PFSK-1 (cell line): ENCODE data around the gene CREB3L1.

Experiments
- POLR2AphosphoS5 ChIP-seq: IDR thresholded peaks from 2 replicates; pipeline ENCODE4 v1.6.1; 2012; ENCODE audit warnings: low read depth, mild to moderate bottlenecking, control low read depth, low read length, moderate library complexity
- TAF1 ChIP-seq: IDR thresholded peaks from 2 replicates; pipeline ENCODE4 v1.6.1; 2012; ENCODE audit warnings: low read length, control low read depth, borderline replicate concordance; ENCODE audit not compliant: insufficient read depth
- TF ChIP-seq, protein P1 (sequence below), 2 experiments: IDR thresholded peaks; 2 replicates each; pipeline versions ENCODE4 v1.6.1 to v1.8.0; 2011 to 2012; ENCODE audit warnings: low read depth in 2 of 2, low read length in 2 of 2, control low read depth in 1 of 2, inconsistent platforms in 1 of 2, mild to moderate bottlenecking in 1 of 2, moderate library complexity in 1 of 2; ENCODE audit not compliant: insufficient read depth in 1 of 2

DNA sequence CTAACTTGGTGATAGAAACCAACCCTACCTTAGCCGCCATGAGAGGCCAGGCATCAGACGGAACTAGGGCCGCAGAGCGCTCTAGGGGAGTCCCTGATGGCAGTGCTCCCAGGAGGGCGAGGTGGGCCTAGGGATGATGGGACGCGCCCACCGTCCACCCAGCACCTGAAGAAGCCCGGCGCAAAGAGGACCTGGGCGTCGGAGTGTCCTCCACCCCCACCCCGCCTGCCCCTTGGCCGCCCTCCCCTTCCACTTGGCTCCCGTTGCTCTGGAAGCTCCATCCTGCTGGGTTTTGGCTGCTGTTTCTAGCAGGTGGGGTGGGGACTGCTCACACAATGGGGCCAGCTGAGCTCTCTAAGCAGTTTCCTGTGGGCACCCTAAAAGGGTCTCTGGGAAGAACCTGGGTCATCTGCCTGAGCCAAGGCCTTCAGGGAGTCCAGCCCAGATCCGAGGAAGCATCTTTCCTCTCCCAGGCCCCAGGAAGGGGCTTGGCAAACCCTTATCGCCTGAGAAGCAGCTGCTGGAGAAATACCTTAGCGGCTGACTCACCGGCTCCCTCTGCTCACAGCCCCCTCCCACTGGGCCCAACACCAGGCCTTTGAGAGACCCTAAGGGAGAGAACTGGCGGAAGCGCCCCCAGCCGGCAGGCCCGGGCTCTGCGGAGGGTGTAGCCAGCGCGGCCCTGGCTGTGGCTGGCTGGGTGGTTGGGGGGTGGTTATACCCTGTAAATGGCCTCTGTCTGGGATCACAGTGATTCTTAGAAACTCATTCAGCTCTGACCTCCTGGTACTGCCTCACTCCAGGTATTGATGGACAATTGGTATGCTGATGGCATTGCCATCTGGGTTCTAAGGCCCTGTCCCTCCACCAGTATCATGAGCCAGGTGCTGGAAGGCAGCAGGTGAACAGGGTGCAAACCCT lies 19.3 kb downstream of the CREB3L1 start:
- TF ChIP-seq, protein P1, sequence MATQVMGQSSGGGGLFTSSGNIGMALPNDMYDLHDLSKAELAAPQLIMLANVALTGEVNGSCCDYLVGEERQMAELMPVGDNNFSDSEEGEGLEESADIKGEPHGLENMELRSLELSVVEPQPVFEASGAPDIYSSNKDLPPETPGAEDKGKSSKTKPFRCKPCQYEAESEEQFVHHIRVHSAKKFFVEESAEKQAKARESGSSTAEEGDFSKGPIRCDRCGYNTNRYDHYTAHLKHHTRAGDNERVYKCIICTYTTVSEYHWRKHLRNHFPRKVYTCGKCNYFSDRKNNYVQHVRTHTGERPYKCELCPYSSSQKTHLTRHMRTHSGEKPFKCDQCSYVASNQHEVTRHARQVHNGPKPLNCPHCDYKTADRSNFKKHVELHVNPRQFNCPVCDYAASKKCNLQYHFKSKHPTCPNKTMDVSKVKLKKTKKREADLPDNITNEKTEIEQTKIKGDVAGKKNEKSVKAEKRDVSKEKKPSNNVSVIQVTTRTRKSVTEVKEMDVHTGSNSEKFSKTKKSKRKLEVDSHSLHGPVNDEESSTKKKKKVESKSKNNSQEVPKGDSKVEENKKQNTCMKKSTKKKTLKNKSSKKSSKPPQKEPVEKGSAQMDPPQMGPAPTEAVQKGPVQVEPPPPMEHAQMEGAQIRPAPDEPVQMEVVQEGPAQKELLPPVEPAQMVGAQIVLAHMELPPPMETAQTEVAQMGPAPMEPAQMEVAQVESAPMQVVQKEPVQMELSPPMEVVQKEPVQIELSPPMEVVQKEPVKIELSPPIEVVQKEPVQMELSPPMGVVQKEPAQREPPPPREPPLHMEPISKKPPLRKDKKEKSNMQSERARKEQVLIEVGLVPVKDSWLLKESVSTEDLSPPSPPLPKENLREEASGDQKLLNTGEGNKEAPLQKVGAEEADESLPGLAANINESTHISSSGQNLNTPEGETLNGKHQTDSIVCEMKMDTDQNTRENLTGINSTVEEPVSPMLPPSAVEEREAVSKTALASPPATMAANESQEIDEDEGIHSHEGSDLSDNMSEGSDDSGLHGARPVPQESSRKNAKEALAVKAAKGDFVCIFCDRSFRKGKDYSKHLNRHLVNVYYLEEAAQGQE (IDR thresholded peaks at IDR 0.05; ENCODE audit: insufficient read depth in 1 of 2, low read depth in 2 of 2, low read length in 2 of 2) = no peak
- no peak for TF ChIP-seq TAF1
- no peak for TF ChIP-seq POLR2AphosphoS5
